CD14-positive monocyte (primary cell): ENCODE measurements around the gene SLC22A24. TPM values are rescaled to one million over a fixed set of nuclear protein-coding genes. Genes with fewer than 3 reads are reported as not detected.

Experiments used
- DNase-seq, 3 donors: peaks; one replicate each; pipeline ENCODE4 v3.0.0-alpha.2; 2011 to 2022
- H2AFZ ChIP-seq: 2 replicates; pipeline ENCODE4 v1.6.0; 2012; ENCODE audit warnings: mild to moderate bottlenecking, low read depth, low read length, inconsistent platforms; ENCODE audit not compliant: insufficient read depth, poor library complexity, severe bottlenecking
- H3K27ac ChIP-seq, 2 donors: 1 replicate in 1 of 2; 2 replicates in 1 of 2; pipeline ENCODE4 v1.5.1; 2012 to 2013; ENCODE audit warnings: low read length in 2 of 2, control low read depth in 1 of 2, inconsistent platforms in 1 of 2, low read depth in 1 of 2, mild to moderate bottlenecking in 1 of 2
- H3K27me3 ChIP-seq, 2 donors: one replicate each; pipeline versions ENCODE4 v1.6.0 to v1.6.1; 2011 to 2013; ENCODE audit warnings: low read length in 2 of 2; ENCODE audit not compliant: control insufficient read depth in 2 of 2, insufficient read depth in 2 of 2
- H3K36me3 ChIP-seq, 2 donors: replicated peaks in 1 of 2; 1 replicate in 1 of 2; 2 replicates in 1 of 2; pipeline versions ENCODE4 v1.5.1 to v1.6.1; 2012 to 2013; ENCODE audit warnings: low read length in 2 of 2, control low read depth in 1 of 2, inconsistent platforms in 1 of 2, mild to moderate bottlenecking in 1 of 2; ENCODE audit not compliant: insufficient read depth in 2 of 2, control insufficient read depth in 1 of 2
- H3K4me1 ChIP-seq, 2 donors: 1 replicate in 1 of 2; 2 replicates in 1 of 2; pipeline versions ENCODE4 v1.5.1 to v1.6.1; 2012 to 2013; ENCODE audit warnings: low read length in 2 of 2, control low read depth in 1 of 2, inconsistent platforms in 1 of 2, mild to moderate bottlenecking in 1 of 2, moderate library complexity in 1 of 2; ENCODE audit not compliant: insufficient read depth in 2 of 2, control insufficient read depth in 1 of 2
- H3K4me2 ChIP-seq: replicated peaks from 2 replicates; pipeline ENCODE3; 2012; ENCODE audit warnings: low read length, moderate library complexity, mild to moderate bottlenecking; ENCODE audit not compliant: poor library complexity, severe bottlenecking; ENCODE audit errors: extremely low read depth
- H3K4me3 ChIP-seq, 3 experiments: fragments of 200-600 bp in 1 of 3; sonication (generic) in 1 of 3; replicated peaks in 1 of 3; 1 replicate in 2 of 3; 2 replicates in 1 of 3; pipeline ENCODE4 v1.5.1; 2011 to 2013; ENCODE audit warnings: low read length in 3 of 3, mild to moderate bottlenecking in 3 of 3, control low read depth in 2 of 3, low read depth in 2 of 3, inconsistent platforms in 1 of 3, moderate library complexity in 1 of 3
- H3K79me2 ChIP-seq: 2 replicates; pipeline ENCODE4 v1.6.0; 2012; ENCODE audit warnings: mild to moderate bottlenecking, control low read depth, inconsistent platforms, low read length, moderate library complexity; ENCODE audit not compliant: insufficient read depth
- H3K9ac ChIP-seq: 2 replicates; pipeline ENCODE4 v1.6.0; 2017; ENCODE audit warnings: low read length, mild to moderate bottlenecking; ENCODE audit not compliant: insufficient read depth, poor library complexity, severe bottlenecking
- H3K9me3 ChIP-seq, 2 donors: replicated peaks in 1 of 2; 1 replicate in 1 of 2; 2 replicates in 1 of 2; pipeline versions ENCODE4 v1.5.1 to v1.6.1; 2012 to 2013; ENCODE audit warnings: low read length in 2 of 2, control low read depth in 1 of 2; ENCODE audit not compliant: control insufficient read depth in 1 of 2, insufficient read depth in 1 of 2
- H4K20me1 ChIP-seq: 2 replicates; pipeline ENCODE4 v1.6.0; 2012; ENCODE audit warnings: mild to moderate bottlenecking, low read length, control low read depth, moderate library complexity; ENCODE audit not compliant: insufficient read depth
- H3K27ac Mint-ChIP-seq, 7 donors: one replicate each; pipeline ENCODE4 v1.8.0; 2020; ENCODE audit warnings: mild to moderate bottlenecking in 7 of 7, mixed read lengths in 7 of 7, moderate library complexity in 6 of 7, inconsistent platforms in 2 of 7
- H3K27me3 Mint-ChIP-seq, 3 donors: one replicate each; pipeline ENCODE4 v1.8.0; 2021 to 2022; ENCODE audit warnings: low read depth in 3 of 3, mild to moderate bottlenecking in 3 of 3, mixed read lengths in 3 of 3, moderate library complexity in 3 of 3, inconsistent platforms in 1 of 3
- H3K36me3 Mint-ChIP-seq, 2 donors: one replicate each; pipeline ENCODE4 v1.8.0; 2020; ENCODE audit warnings: mixed read lengths in 2 of 2, inconsistent platforms in 1 of 2, mild to moderate bottlenecking in 1 of 2
- H3K4me1 Mint-ChIP-seq: one replicate; pipeline ENCODE4 v1.8.0; 2020; ENCODE audit warnings: mild to moderate bottlenecking, mixed read lengths
- H3K4me3 Mint-ChIP-seq, 2 donors: one replicate each; pipeline ENCODE4 v1.8.0; 2020; ENCODE audit warnings: mild to moderate bottlenecking in 2 of 2, mixed read lengths in 2 of 2, moderate library complexity in 1 of 2
- H3K9me3 Mint-ChIP-seq, 7 donors: one replicate each; pipeline ENCODE4 v1.8.0; 2020 to 2022; ENCODE audit warnings: mixed read lengths in 7 of 7, mild to moderate bottlenecking in 6 of 7, moderate library complexity in 6 of 7, inconsistent platforms in 2 of 7
- CTCF ChIP-seq: fragments of 200-600 bp; IDR thresholded peaks from one replicate; pipeline ENCODE4 v1.8.0; 2022; ENCODE audit warnings: antibody characterized with exemption, mild to moderate bottlenecking
- WGBS: methylation state at CpG from one replicate; pipeline ENCODE4 v1.1.5; 2013; ENCODE audit warnings: missing lambda C conversion rate; ENCODE audit not compliant: insufficient coverage; 5-methylcytosine and 5-hydroxymethylcytosine counted together
- intact Hi-C, 2 donors: fragments of 100-400 bp; cut with micrococcal nuclease; formaldehyde crosslinking; loops; one replicate each; pipeline versions ENCODE4 v1.15.0 to v1.15.1; 2023
- polyA minus RNA-seq: library from RNA; depleted of rRNA, polyadenylated mRNA; stranded (reverse); fragments of >200 nt; gene quantifications from 2 replicates; pipeline ENCODE4 v1.2.3, GENCODE V29; 2012
- polyA plus RNA-seq, 3 donors: library from polyadenylated mRNA; depleted of rRNA in 1 of 3; unstranded in 2 of 3; stranded (reverse) in 1 of 3; fragments of 300-500 nt in 2 of 3; fragments of >200 nt in 1 of 3; fragmentation: Illumina TruSeq in 2 of 3; gene quantifications; 1 replicate in 2 of 3; 2 replicates in 1 of 3; pipeline ENCODE4 v1.2.3, GENCODE V29; 2012 to 2021
- total RNA-seq, 12 experiments: library from RNA in 1 of 12; stranded (reverse) in 1 of 12; fragments of 120-200 nt in 1 of 12; gene quantifications; one replicate each; pipeline ENCODE4 v1.2.4 and lab custom pipeline; 2013 to 2026; ENCODE audit warnings: mixed read lengths in 6 of 12, inconsistent platforms in 1 of 12

Gene SLC22A24
- total RNA-seq (2013) = not detected
- polyA plus RNA-seq = not detected
- polyA minus RNA-seq = not detected in 2 replicates
- 0 to 1.4 (median 0) reads per million in 11 experiments for total RNA-seq (lab: John Stamatoyannopoulos, UW)

- no peaks in the 10 kb centered on the region for H3K4me1 ChIP-seq
- no peak within 1 kb of the TSS for H3K27ac ChIP-seq
- peaks cover 0 to 4% of the 10 kb centered on the region in 2 donors for H3K27me3 ChIP-seq
- Mint-ChIP-seq H3K4me3 (no peak within 1 kb of the TSS), H3K27me3 (peaks cover 7 to 12% (median 8%) of the 10 kb centered on the region in 3 donors), H3K36me3 (no peaks in the 10 kb centered on the region), H3K4me1 (no peaks in the 10 kb centered on the region), H3K27ac (no peak within 1 kb of the TSS), H3K9me3 (peaks cover 0 to 2% (median 0%) of the 10 kb centered on the region in 7 donors)
- H3K9ac ChIP-seq = no peak within 1 kb of the TSS
- no peak for DNase-seq
- H3K4me2 ChIP-seq = no peak within 1 kb of the TSS
- no peaks in the 10 kb centered on the region for H3K79me2 ChIP-seq
- H2AFZ ChIP-seq = no peak within 1 kb of the TSS
- no CpG with 5 or more reads among the region's 1 CpG for WGBS
- intact Hi-C loops = no loop called here
- H3K36me3 ChIP-seq = no peaks in the 10 kb centered on the region
- no peaks in the 10 kb centered on the region for H4K20me1 ChIP-seq
- no peak within 1 kb of the TSS for H3K4me3 ChIP-seq
- H3K9me3 ChIP-seq = no peaks in the 10 kb centered on the region
- no peak for TF ChIP-seq CTCF
These were observed at the start of gene SLC22A24 for GRCh38 chr11:63144121-63144520. Gene SLC22A24 (minus strand): TSS chr11:63144221. CDS start chr11:63143779, 442 bp downstream.

- Mint-ChIP-seq H3K4me1 (no peaks in the 10 kb centered on the region), H3K9me3 (peaks cover 2 to 11% (median 4%) of the 10 kb centered on the region in 7 donors), H3K36me3 (no peaks in the 10 kb centered on the region), H3K4me3 (no peak overlapping the region), H3K27me3 (peaks cover 4 to 9% (median 6%) of the 10 kb centered on the region in 3 donors), H3K27ac (no peak overlapping the region)
- intact Hi-C loops = no loop called here
- Histone ChIP-seq H3K27ac (no peak overlapping the region), H3K9me3 (no peaks in the 10 kb centered on the region), H3K4me2 (no peak overlapping the region), H3K79me2 (no peaks in the 10 kb centered on the region), H3K36me3 (no peaks in the 10 kb centered on the region), H3K27me3 (peaks cover 2 to 6% of the 10 kb centered on the region in 2 donors), H3K9ac (no peak overlapping the region), H2AFZ (no peak overlapping the region), H3K4me3 (no peak overlapping the region), H4K20me1 (no peaks in the 10 kb centered on the region), H3K4me1 (no peaks in the 10 kb centered on the region)
- no peak for TF ChIP-seq CTCF
- WGBS = no CpG with 5 or more reads among the region's 1 CpG
- no peak for DNase-seq
These were observed 36.5 kb upstream of the SLC22A24 start for GRCh38 chr11:63180536-63180935.
